Femur (tissue), 1 donor: ENCODE measurements around the gene HABP4.

Experiments used
- DNase-seq: peaks from one replicate; pipeline ENCODE4 v3.0.0-alpha.2; 2017

HABP4 gene

GRCh38 chr9:96449845-96450612, at the start of gene HABP4:
Gene HABP4 (plus strand): TSS chr9:96450169. CDS start chr9:96450280, 111 bp downstream.
- DNase-seq, result peak; percentile 97

- no peak for DNase-seq
These were observed 41.3 kb upstream of the HABP4 start for GRCh38 chr9:96408409-96409280.

- DNase-seq, result no peak
These were observed 38.7 kb upstream of the HABP4 start for GRCh38 chr9:96411129-96411838.

DNA sequence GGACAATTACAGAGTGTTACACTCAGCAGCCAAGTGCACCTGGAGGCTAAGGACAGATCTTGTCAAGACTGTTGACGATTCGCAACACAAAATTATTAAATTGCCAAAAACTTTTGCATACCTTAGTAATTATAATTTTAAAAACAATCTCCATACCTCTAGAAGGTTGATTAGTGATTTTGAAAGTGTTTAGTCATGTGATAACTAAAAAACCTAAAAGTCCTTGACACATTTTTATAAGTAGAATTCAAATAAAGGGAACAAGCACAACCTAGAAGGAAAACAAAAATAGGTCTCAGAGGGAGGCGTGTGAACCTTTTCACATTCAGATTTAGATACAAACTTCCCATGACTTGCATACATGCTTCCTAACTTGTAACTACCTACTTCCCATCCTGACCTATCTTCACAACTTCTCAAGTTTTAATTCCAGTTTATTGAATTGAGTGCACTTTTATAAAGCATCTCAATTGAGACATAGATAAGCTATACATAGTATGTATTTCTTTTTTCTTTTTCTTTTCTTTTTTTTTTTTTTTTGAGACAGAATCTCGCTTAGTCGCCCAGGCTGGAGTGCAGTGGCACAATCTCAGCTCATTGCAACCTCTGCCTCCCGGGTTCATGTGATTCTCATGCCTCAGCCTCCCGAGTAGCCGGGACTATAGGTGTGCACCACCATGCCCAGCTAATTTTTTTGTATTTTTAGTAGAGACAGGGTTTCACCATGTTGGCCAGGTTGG, 37.6 kb upstream of the HABP4 start:
- no peak for DNase-seq

- DNase-seq, result no peak
These were observed 36.4 kb upstream of the HABP4 start for GRCh38 chr9:96413302-96414221.

DNA sequence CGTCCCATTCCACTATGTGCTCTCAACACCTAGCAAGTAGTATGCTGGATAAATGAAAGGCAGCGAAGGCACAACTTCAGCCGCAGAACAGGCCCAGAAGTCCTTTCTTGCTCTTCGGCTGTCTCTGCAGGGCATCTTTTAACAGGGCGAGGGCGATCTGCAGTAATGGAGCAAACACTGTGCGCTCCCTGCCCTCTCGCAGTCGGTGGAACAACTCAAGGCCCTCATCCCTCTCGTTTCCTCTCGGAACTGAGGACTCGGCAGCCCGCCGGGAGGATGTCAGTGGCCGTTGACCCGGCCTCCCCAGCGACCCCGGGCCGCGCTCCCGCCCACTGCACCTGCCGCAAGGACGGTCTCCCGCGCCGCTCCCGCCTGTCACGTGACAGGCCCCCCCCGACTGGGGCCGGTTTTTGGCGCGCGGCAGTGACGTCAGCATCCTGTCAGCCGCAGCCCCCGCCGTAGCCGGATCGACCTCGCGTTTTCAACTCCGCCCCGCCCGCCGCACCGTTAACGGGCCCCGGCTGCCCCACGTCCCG, 32.9 kb upstream of the HABP4 start:
- peak; percentile 94 for DNase-seq

DNA sequence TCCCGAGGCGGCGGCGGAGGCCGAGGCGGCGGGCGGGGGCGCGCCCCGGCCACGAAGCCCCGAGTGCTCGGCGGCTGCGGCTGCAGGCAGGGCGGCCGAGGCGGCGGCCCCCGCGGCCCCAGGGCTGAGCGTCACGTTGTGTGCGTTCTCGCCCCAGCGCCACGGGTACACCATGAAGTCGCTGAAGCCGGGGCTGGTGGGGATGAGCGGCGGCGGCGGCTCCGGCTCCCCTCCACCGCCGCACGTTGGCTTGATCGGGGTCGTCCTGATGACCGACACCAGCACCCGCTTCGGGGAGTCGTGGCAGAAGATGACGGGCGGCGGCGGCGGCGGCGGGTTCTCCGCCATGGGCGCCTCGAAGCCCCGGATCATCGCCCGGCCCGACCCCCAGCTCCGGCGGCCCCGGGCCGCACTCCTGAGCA, 32.3 kb upstream of the HABP4 start:
- DNase-seq, result no peak

- DNase-seq, result peak; percentile 98
These were observed 31.7 kb upstream of the HABP4 start, which contains the start of gene ZNF367 for GRCh38 chr9:96418083-96418919. Gene ZNF367 (minus strand): TSS chr9:96418370. CDS start chr9:96418032, 338 bp downstream.

DNA sequence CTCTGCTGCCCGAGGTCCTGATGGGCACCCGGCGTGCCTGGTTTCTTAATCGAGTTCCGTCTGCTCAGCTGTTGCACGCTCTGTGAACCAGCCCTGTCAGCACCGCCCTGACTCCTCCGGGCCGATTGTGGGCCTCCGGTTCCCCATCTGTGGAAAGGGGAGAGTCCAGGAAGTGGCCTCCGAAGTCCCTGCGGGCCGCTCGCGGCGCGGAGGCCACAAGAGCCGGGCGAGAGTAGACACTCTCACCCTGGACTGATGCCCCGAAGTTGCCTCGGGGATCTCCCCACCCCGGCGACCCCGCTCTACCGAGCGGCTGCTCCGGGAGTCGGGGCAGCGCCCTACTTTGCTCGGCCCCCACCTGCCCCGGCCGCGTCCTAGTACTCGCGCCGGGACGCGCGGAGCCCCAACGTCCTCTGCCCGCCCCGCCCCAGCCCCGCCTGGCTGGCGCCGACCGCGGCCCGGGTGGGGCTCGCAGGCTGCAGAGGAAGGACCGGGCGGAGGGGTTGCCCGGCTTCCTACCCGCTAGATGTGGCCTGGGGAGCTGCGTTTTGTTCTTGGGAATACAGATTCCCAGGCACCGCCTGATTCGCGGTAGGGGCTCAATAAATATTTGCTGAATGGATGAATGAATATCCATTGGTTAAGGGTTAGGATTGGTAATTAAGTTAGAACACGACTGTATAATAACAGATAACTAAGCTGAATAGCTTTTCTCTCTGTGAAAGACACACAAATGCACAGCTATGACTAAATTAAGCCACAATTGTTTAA, 30.9 kb upstream of the HABP4 start:
- peak; percentile 74 for DNase-seq

GRCh38 chr9:96419691-96419969, 30.3 kb upstream of the HABP4 start:
- no peak for DNase-seq

GRCh38 chr9:96420468-96421219, 29.3 kb upstream of the HABP4 start:
- peak; percentile 40 for DNase-seq

GRCh38 chr9:96423322-96423984, 26.5 kb upstream of the HABP4 start:
- DNase-seq, result no peak

DNA sequence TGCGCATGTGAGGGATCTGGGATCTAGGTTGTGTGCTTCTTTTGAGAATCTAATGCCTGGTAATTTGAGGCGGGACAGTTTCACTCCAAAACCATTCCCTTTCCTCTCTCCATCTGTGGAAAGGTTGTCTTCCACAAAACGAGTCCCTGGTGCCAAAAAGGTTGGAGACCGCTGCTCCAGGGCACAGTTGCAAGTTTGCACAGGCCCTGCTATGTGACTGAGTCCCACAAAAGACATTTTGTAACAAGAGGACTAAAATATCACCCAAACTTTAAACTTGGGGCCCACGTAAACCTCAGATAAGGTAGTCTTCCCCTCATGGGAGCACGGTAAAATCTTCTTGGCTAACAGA, 26.0 kb upstream of the HABP4 start:
- DNase-seq, result no peak

GRCh38 chr9:96425500-96426169, 24.3 kb upstream of the HABP4 start:
- no peak for DNase-seq

DNA sequence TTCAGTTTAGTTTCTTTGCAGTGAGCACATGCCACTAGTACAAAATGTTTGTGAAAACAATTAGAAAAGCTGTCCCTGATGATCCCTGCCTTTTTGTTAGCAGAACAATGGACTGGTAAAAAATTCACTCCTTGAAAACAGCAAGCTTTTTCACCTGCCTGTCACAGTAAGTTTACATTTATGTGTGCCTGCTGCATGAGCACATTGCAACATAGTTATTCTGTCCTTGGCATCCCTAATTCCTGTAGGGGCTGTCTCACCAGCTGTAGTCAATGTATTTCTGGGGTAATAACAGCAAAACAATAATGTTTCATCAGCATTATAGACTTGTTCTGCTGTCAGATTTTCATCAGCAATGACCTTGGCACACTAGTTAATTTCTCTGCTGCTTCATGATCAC, 20.2 kb upstream of the HABP4 start:
- DNase-seq, result no peak

DNA sequence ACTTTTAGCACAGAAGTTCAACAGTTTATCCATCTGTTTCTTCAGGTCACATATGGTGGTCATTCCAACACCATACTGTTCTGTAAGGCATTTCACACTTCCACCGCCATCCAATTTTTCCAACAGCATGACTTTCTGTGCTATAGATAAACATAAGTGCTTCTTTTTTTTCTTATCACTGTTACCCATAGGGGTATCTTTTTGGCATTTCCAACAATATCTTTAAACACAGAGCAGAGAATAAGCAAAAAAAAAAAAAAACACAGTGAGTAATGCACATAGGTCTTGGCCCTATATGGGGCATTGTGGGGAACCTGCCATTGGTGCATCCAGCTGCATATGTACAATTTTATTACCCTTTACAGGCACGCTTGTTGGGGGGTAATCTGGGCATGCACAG, 19.6 kb upstream of the HABP4 start:
- no peak for DNase-seq

- no peak for DNase-seq
These were observed 14.6 kb upstream of the HABP4 start for GRCh38 chr9:96435345-96435744.

DNA sequence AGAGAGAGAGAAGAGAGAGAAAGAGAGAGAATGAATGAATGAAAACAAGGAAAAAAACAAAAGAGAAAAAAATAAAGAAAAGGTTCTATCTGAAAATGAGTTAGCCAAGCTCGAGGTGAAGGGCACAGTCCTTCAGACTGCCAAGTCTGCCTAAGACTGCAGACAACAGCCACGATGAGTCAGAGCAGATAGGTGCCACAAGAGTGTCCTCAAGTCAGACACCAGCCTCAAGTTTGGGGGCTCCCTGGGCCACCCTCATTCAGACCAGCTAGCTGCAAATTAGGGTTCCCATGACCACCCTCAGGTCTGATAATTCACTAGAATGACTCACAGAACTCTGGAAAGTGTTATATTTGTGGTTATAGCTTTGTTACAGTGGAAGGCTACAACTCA, 13.9 kb upstream of the HABP4 start:
- DNase-seq, result no peak
